ENCODE data around the gene KCNC4.

The KCNC4 gene

GRCh38 chr1:110200666-110201065, 9.4 kb upstream of the KCNC4 start:
- no peak overlapping the region for H3K18ac ChIP-seq (ENCODE audit: low read length)
- no peak overlapping the region for H3K27ac ChIP-seq (replicated peaks; ENCODE audit: low read length)
- no peak overlapping the region for H4K8ac ChIP-seq (ENCODE audit: low read depth, low read length)
- no peak overlapping the region for H2BK5ac ChIP-seq (ENCODE audit: low read length)
- no CpG with 5 or more reads among the region's 14 CpGs for WGBS, 2 donors (ENCODE audit: extremely low coverage in 2 of 2, insufficient read length in 2 of 2, insufficient replicate concordance in 1 of 2)
- H3K9ac ChIP-seq (ENCODE audit: low read depth, low read length, poor library complexity) = peak overlapping the region; percentile 7
- H3K9me3 ChIP-seq (replicated peaks in 1 of 2; ENCODE audit: control insufficient read depth in 2 of 2, insufficient read depth in 1 of 2, low read depth in 1 of 2, low read length in 2 of 2) = no peaks in the 10 kb centered on the region
- no peak overlapping the region for H3K4ac ChIP-seq (ENCODE audit: low read length)
- peaks cover 0 to 26% (median 0%) of the 10 kb centered on the region in 3 experiments for H3K27me3 ChIP-seq (ENCODE audit: control insufficient read depth in 3 of 3, insufficient read depth in 3 of 3, low read depth in 1 of 3, low read length in 3 of 3)
- no peak overlapping the region for H2BK12ac ChIP-seq (ENCODE audit: low read length)
- H3K14ac ChIP-seq (ENCODE audit: low read length) = no peak overlapping the region
- no peak overlapping the region for H2AFZ ChIP-seq (ENCODE audit: low read length)
- H3K4me3 ChIP-seq (ENCODE audit: low read length in 2 of 2) = no peak overlapping the region
- no peak overlapping the region for H3K4me2 ChIP-seq (ENCODE audit: insufficient read depth, low read length, poor library complexity, severe bottlenecking)
- peak overlapping the region; percentile 37 for H3K23ac ChIP-seq (ENCODE audit: low read depth, low read length, poor library complexity)
- H2BK120ac ChIP-seq (ENCODE audit: low read depth, low read length) = no peak overlapping the region
- no peak overlapping the region for H4K91ac ChIP-seq (ENCODE audit: low read depth, low read length, poor library complexity)
- DNase-seq (ENCODE audit: low spot score) = no peak
- no peaks in the 10 kb centered on the region for H3K36me3 ChIP-seq (replicated peaks in 1 of 2; ENCODE audit: control insufficient read depth in 2 of 2, insufficient read depth in 2 of 2, low read length in 2 of 2)
- no peak overlapping the region for H2BK15ac ChIP-seq (ENCODE audit: low read length)
- peaks cover 0 to 5% of the 10 kb centered on the region in 2 donors for H3K4me1 ChIP-seq (ENCODE audit: control insufficient read depth in 2 of 2, insufficient read depth in 1 of 2, low read depth in 1 of 2, low read length in 2 of 2)
- no peaks in the 10 kb centered on the region for H3K79me1 ChIP-seq (ENCODE audit: low read depth, low read length)
- H2AK5ac ChIP-seq (ENCODE audit: low read depth, low read length) = no peak overlapping the region

GRCh38 chr1:110201157-110201825, 8.8 kb upstream of the KCNC4 start:
- Histone ChIP-seq H3K18ac (ENCODE audit: low read length) (no peak overlapping the region), H2BK12ac (ENCODE audit: low read length) (no peak overlapping the region), H2AK5ac (ENCODE audit: low read depth, low read length) (no peak overlapping the region), H3K9ac (ENCODE audit: low read depth, low read length, poor library complexity) (no peak overlapping the region), H2BK5ac (ENCODE audit: low read length) (no peak overlapping the region), H2BK120ac (ENCODE audit: low read depth, low read length) (no peak overlapping the region), H3K4me3 (ENCODE audit: low read length in 2 of 2) (no peak overlapping the region), H3K9me3 (replicated peaks in 1 of 2; ENCODE audit: control insufficient read depth in 2 of 2, insufficient read depth in 1 of 2, low read depth in 1 of 2, low read length in 2 of 2) (no peaks in the 10 kb centered on the region), H3K23ac (ENCODE audit: low read depth, low read length, poor library complexity) (peak overlapping the region; percentile 11), H3K4me1 (ENCODE audit: control insufficient read depth in 2 of 2, insufficient read depth in 1 of 2, low read depth in 1 of 2, low read length in 2 of 2) (peaks cover 0 to 5% of the 10 kb centered on the region in 2 donors), H3K14ac (ENCODE audit: low read length) (no peak overlapping the region), H3K27ac (replicated peaks; ENCODE audit: low read length) (no peak overlapping the region), H2AFZ (ENCODE audit: low read length) (no peak overlapping the region), H3K27me3 (ENCODE audit: control insufficient read depth in 3 of 3, insufficient read depth in 3 of 3, low read depth in 1 of 3, low read length in 3 of 3) (peaks cover 0 to 29% (median 0%) of the 10 kb centered on the region in 3 experiments), H3K4ac (ENCODE audit: low read length) (no peak overlapping the region), H3K36me3 (replicated peaks in 1 of 2; ENCODE audit: control insufficient read depth in 2 of 2, insufficient read depth in 2 of 2, low read length in 2 of 2) (no peaks in the 10 kb centered on the region), H3K79me1 (ENCODE audit: low read depth, low read length) (no peaks in the 10 kb centered on the region), H4K91ac (ENCODE audit: low read depth, low read length, poor library complexity) (no peak overlapping the region), H4K8ac (ENCODE audit: low read depth, low read length) (no peak overlapping the region), H3K4me2 (ENCODE audit: insufficient read depth, low read length, poor library complexity, severe bottlenecking) (no peak overlapping the region), H2BK15ac (ENCODE audit: low read length) (no peak overlapping the region)
- no CpG with 5 or more reads among the region's 10 CpGs for WGBS, 2 donors (ENCODE audit: extremely low coverage in 2 of 2, insufficient read length in 2 of 2, insufficient replicate concordance in 1 of 2)
- DNase-seq (ENCODE audit: low spot score) = no peak

DNA sequence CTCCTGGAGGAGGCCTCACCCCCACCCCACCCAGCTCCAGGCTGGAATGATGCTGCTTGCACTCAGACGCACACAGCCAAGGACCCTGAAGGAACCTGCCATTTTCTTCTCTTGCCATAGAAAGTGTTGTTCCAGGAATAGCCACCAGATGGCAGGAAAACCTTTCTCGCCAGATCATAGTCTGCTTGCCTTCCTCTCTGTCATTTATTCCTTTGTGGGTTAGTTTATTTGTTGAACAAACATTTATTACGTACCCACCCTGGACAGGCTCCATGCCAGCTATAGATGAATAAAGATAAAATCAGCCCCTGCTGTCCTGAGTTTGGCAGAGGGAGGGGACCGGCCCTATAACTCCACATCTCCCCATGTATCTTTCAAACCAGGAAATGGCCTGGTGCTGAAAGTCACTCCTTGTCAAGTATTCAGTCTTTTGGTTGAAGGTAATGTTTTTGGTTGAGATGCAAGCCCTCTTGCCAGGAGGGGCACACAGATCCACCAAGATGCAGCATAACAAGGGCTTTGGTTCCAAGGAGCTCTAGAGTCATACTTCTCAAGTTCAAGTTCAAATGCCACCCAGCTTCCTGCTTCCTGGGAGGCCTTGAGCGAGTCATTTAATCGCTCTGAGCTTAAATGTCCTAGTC, 7.0 kb upstream of the KCNC4 start:
- no peak overlapping the region for H3K9ac ChIP-seq (ENCODE audit: low read depth, low read length, poor library complexity)
- H3K27ac ChIP-seq (replicated peaks; ENCODE audit: low read length) = no peak overlapping the region
- H2BK12ac ChIP-seq (ENCODE audit: low read length) = no peak overlapping the region
- H2AK5ac ChIP-seq (ENCODE audit: low read depth, low read length) = no peak overlapping the region
- no peak overlapping the region for H2BK120ac ChIP-seq (ENCODE audit: low read depth, low read length)
- peak overlapping the region; percentile 46 for H3K18ac ChIP-seq (ENCODE audit: low read length)
- H3K79me1 ChIP-seq (ENCODE audit: low read depth, low read length) = no peaks in the 10 kb centered on the region
- WGBS, 2 donors (ENCODE audit: extremely low coverage in 2 of 2, insufficient read length in 2 of 2, insufficient replicate concordance in 1 of 2) = no CpG with 5 or more reads among the region's 6 CpGs
- no peak overlapping the region for H3K4me3 ChIP-seq (ENCODE audit: low read length in 2 of 2)
- peaks cover 0 to 2% of the 10 kb centered on the region in 2 donors for H3K4me1 ChIP-seq (ENCODE audit: control insufficient read depth in 2 of 2, insufficient read depth in 1 of 2, low read depth in 1 of 2, low read length in 2 of 2)
- no peak overlapping the region for H3K4me2 ChIP-seq (ENCODE audit: insufficient read depth, low read length, poor library complexity, severe bottlenecking)
- peaks cover 0 to 35% (median 0%) of the 10 kb centered on the region in 3 experiments for H3K27me3 ChIP-seq (ENCODE audit: control insufficient read depth in 3 of 3, insufficient read depth in 3 of 3, low read depth in 1 of 3, low read length in 3 of 3)
- no peaks in the 10 kb centered on the region for H3K9me3 ChIP-seq (replicated peaks in 1 of 2; ENCODE audit: control insufficient read depth in 2 of 2, insufficient read depth in 1 of 2, low read depth in 1 of 2, low read length in 2 of 2)
- H2BK5ac ChIP-seq (ENCODE audit: low read length) = no peak overlapping the region
- no peak overlapping the region for H3K4ac ChIP-seq (ENCODE audit: low read length)
- no peak overlapping the region for H3K14ac ChIP-seq (ENCODE audit: low read length)
- no peak overlapping the region for H3K23ac ChIP-seq (ENCODE audit: low read depth, low read length, poor library complexity)
- H2BK15ac ChIP-seq (ENCODE audit: low read length) = no peak overlapping the region
- H4K8ac ChIP-seq (ENCODE audit: low read depth, low read length) = no peak overlapping the region
- DNase-seq (ENCODE audit: low spot score) = peak; percentile 76
- no peaks in the 10 kb centered on the region for H3K36me3 ChIP-seq (replicated peaks in 1 of 2; ENCODE audit: control insufficient read depth in 2 of 2, insufficient read depth in 2 of 2, low read length in 2 of 2)
- H2AFZ ChIP-seq (ENCODE audit: low read length) = peak overlapping the region; percentile 64
- H4K91ac ChIP-seq (ENCODE audit: low read depth, low read length, poor library complexity) = no peak overlapping the region

DNA sequence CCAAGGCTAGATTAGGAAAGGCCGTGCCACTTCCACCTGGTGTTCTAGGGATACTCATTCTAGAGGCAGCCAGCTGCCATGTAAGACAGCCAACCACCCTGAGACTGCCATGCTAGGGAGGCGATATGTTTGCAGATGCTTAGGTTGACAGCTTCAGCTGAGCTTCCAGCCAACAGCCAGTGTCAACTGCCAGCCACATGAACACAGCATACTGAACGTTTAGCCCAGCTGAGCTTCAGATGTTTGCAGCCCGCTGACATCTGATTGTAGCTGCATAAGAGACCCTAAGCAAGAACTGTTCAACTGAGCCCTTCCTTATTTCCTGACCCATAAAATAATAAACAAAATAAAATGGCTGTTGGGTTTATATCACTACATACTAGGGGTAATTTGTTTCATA, 5.0 kb upstream of the KCNC4 start:
- H3K27ac ChIP-seq (replicated peaks; ENCODE audit: low read length) = no peak overlapping the region
- peaks cover 0 to 37% (median 0%) of the 10 kb centered on the region in 3 experiments for H3K27me3 ChIP-seq (ENCODE audit: control insufficient read depth in 3 of 3, insufficient read depth in 3 of 3, low read depth in 1 of 3, low read length in 3 of 3)
- DNase-seq (ENCODE audit: low spot score) = no peak
- no peaks in the 10 kb centered on the region for H3K36me3 ChIP-seq (replicated peaks in 1 of 2; ENCODE audit: control insufficient read depth in 2 of 2, insufficient read depth in 2 of 2, low read length in 2 of 2)
- H3K4me3 ChIP-seq (ENCODE audit: low read length in 2 of 2) = no peak overlapping the region
- no peak overlapping the region for H2AK5ac ChIP-seq (ENCODE audit: low read depth, low read length)
- H4K8ac ChIP-seq (ENCODE audit: low read depth, low read length) = no peak overlapping the region
- H3K18ac ChIP-seq (ENCODE audit: low read length) = no peak overlapping the region
- H3K23ac ChIP-seq (ENCODE audit: low read depth, low read length, poor library complexity) = no peak overlapping the region
- no peaks in the 10 kb centered on the region for H3K79me1 ChIP-seq (ENCODE audit: low read depth, low read length)
- no peak overlapping the region for H2BK12ac ChIP-seq (ENCODE audit: low read length)
- no peak overlapping the region for H2BK5ac ChIP-seq (ENCODE audit: low read length)
- no CpG with 5 or more reads among the region's 4 CpGs for WGBS, 2 donors (ENCODE audit: extremely low coverage in 2 of 2, insufficient read length in 2 of 2, insufficient replicate concordance in 1 of 2)
- H4K91ac ChIP-seq (ENCODE audit: low read depth, low read length, poor library complexity) = no peak overlapping the region
- H3K9ac ChIP-seq (ENCODE audit: low read depth, low read length, poor library complexity) = peak overlapping the region; percentile 45
- no peak overlapping the region for H2BK15ac ChIP-seq (ENCODE audit: low read length)
- peaks cover 5 to 7% of the 10 kb centered on the region in 2 donors for H3K4me1 ChIP-seq (ENCODE audit: control insufficient read depth in 2 of 2, insufficient read depth in 1 of 2, low read depth in 1 of 2, low read length in 2 of 2)
- H2BK120ac ChIP-seq (ENCODE audit: low read depth, low read length) = no peak overlapping the region
- no peak overlapping the region for H3K14ac ChIP-seq (ENCODE audit: low read length)
- no peak overlapping the region for H3K4me2 ChIP-seq (ENCODE audit: insufficient read depth, low read length, poor library complexity, severe bottlenecking)
- no peak overlapping the region for H2AFZ ChIP-seq (ENCODE audit: low read length)
- H3K4ac ChIP-seq (ENCODE audit: low read length) = no peak overlapping the region
- H3K9me3 ChIP-seq (replicated peaks in 1 of 2; ENCODE audit: control insufficient read depth in 2 of 2, insufficient read depth in 1 of 2, low read depth in 1 of 2, low read length in 2 of 2) = no peaks in the 10 kb centered on the region

Data from neuronal stem cell (in vitro differentiated cells).